NCI-H1930 (cell line): ENCODE data around the gene CAPS2.
"Not testable (repeated sequence)": the region's sequence is repeated elsewhere in the genome, so short reads cannot be mapped to it uniquely, and the experiment has no call there.

Experiments used
- DNase-seq, 2 experiments: peaks; one replicate each; lab custom pipeline; 2025; lab: John Stamatoyannopoulos, UW

Gene CAPS2

GRCh38 chr12:75329918-75330826 lies at the start of gene CAPS2:
Gene CAPS2 (minus strand): TSS chr12:75330324. CDS start chr12:75326498, 3,826 bp downstream.
- peak; percentile 59 to 73 for DNase-seq

GRCh38 chr12:75378354-75378753 lies 48.2 kb upstream of the CAPS2 start:
- no peak for DNase-seq

DNA sequence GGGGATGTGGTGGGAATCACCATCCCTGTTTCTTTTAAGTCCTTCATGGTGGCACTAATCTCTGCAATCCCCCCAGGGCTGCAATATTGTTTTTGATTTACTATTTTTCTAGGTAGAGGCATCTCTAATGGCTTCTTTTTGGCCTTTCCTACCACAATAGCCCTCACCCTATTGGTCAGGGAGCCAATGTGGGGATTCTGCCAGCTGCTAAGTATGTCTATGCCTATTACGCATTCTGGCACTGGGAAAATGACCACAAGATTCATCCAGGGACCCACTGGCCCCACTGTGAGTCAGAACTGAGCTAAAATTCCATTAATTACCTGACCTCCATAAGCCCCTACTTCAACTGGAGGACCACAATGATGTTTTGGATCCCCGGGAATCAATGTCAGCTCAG lies 44.8 kb upstream of the CAPS2 start:
- no peak for DNase-seq

- no peak for DNase-seq
These were observed 36.5 kb upstream of the CAPS2 start for GRCh38 chr12:75366629-75367028.

DNA sequence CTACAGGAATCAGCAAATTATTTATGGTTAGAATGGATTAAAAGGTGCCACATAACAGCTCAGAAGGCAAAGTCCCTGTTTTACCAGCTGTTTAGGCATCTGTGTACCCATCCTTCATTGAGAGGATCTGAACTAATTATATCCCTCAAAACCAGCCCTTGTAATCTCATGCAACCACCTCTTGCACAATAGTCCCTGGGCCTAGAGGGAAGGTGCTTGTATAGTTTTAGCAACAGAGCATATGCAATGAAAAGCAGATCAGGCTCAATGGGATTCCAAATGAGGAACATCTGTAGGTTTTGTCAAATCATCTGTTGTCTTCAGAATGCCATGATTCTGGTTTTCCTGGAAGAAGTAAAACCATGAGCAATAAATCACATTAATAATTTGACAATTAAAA lies 34.8 kb upstream of the CAPS2 start:
- no peak for DNase-seq

DNA sequence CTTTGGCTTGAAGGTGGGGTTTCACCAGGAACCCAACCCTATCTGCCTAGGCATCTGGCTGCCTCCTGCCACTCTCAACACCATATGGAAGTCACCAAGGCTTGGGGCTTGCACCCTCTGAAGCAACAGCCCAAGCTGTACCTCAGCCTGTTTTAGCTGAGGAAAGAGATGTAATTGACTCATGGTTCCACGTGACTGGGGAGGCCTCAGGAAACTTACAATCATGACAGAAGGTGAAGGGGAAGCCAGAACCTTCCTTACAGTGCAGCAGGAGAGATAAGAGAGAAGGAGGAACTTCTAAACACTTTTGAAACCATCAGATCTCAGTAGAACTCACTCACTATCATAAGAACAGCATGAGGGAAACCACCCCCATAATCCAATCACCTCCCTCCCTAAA lies 31.3 kb upstream of the CAPS2 start:
- DNase-seq = no peak

DNA sequence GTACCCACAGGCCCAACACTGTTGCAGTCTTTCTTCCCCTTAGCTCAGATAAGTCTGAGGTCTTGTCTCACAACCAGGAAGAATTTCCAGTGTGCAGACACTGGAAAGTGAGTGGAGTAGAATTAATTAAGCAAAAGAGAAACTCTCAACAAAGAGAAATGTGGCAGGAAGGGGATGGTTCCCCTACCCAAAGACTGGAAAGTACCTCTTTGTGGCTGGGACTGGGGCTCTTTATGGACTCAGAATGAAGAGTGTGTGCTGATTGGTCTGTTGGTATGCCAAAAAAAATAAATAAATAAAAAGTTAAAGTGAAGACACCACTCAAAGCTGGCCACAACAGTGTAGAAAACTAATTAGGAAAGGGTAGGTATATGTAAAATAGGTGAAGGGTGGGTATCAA lies 30.8 kb upstream of the CAPS2 start:
- DNase-seq = no peak

- no peak for DNase-seq
These were observed 23.9 kb upstream of the CAPS2 start for GRCh38 chr12:75354011-75354410.

GRCh38 chr12:75350413-75350812 lies 20.3 kb upstream of the CAPS2 start:
- no peak for DNase-seq

DNA sequence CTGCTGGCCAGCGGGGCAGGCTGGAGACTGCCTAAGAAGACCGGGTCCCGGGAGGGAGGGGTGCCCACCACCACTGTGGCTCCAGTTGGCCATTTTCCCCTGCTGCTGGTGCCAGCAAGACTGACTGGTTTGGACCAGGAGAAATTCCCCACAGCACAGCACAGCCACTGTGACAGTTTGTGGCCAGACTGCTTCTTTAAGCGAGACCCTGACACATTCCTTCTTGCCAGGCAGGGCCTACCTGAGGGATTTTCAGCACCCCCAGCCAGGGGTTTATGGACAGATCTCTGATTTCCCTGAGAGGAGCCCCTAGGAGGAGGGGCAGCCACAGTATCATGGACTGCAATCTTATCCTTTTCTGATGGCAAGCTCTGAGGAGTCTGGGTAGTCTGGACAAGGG lies 19.8 kb upstream of the CAPS2 start:
- DNase-seq = no peak

- not testable (repeated sequence) for DNase-seq
These were observed 16.1 kb upstream of the CAPS2 start for GRCh38 chr12:75346215-75346614.

DNA sequence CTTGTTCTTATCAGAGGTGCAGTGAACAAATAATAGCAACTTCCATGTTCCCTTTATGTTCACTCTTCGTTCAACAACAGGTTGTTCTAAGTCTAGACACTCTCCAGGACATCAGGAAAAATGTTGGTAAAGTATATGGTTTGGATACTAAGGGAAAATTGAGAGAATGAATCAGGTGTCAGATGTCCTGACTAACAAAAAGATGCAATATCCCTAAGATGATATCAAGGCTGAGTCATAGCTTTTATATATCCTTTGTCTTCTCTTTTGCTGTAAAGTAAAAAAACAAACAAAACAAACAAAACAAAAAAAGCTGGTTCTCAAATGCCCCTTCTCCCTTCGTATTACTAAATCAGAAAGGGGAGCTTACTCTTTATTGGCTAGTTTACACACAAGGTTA lies 15.4 kb upstream of the CAPS2 start:
- DNase-seq = no peak

DNA sequence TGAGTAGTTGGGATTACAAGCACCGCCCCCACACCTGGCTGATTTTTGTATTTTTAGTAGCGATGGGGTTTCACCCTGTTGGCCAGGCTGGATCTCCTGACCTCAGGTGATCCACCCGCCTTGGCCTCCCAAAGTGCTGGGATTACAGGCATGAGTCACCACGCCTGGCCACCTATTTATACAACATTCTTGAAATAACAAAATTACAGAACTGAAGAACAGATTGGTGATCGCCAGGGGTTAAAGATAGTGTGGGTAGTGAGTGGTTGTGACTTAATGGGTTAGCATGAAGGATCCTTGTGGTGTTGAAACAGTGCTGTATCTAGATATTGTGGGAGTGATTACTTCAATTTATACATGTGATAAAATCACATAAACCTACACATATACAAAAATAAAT lies 11.7 kb upstream of the CAPS2 start:
- DNase-seq = no peak

DNA sequence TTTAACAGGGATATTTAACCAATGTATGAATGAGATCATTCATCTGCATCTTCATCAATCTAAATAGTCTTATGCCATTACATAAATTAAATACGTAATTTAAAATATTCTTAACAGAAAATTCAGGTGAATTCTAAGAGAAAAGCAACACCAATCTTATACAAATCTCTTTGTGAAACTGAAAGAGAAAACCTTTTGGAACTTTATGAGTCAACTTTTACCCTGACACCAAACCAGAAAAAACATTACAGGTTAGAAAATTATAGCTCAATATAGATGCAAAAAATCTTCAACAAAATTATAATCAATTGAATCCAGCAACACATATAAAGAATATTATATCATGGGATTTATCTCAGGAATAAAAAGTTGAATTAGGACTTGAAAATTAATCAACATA lies 7.8 kb upstream of the CAPS2 start:
- no peak for DNase-seq

- DNase-seq = no peak
These were observed 4.4 kb upstream of the CAPS2 start, which contains the start of gene GLIPR1L1 for GRCh38 chr12:75334384-75335030. Gene GLIPR1L1 (plus strand): TSS chr12:75334670. CDS start chr12:75334729, 59 bp downstream.

GRCh38 chr12:75327642-75328041 lies 2.5 kb downstream of the CAPS2 start:
- no peak for DNase-seq

GRCh38 chr12:75323663-75324062 lies 6.5 kb downstream of the CAPS2 start:
- no peak for DNase-seq

GRCh38 chr12:75322464-75322863 lies 7.7 kb downstream of the CAPS2 start:
- no peak for DNase-seq

DNA sequence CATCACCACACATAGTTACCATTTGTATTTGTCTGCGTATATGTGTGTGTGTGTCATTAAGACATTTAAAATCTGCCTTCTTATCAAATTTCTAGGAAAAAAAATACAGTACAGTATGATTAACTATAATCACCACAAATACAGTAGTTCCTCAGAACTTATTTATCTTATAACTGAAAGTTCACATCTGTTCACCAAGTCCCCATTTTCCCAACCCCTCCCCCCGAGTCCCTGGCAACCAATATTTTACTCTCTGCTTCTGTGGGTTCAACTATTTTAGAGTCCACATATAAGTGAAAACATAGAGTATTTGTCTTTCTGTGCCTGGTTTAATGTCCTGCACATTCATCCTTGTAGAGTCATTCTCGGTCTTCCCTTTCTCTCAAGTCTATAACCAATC lies 12.3 kb downstream of the CAPS2 start:
- no peak for DNase-seq

DNA sequence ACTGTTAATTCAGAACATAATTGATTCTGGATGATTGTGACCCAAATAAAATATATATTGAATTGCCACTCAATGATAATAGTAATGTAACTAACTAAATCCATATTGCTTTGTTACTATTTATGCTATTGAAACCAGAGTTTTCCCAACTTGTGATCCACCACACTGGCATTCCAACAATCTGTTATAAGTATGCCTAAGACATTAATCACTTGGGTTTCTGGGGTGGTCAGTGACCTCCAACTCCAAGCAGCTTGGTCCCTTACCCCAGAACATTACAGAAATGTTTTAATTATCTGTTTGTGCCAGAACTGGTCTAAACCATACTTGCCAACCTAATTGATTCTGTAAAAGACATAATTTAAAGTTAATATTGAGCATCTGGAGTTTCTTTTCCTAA lies 14.6 kb downstream of the CAPS2 start:
- DNase-seq = no peak

- no peak for DNase-seq
These were observed 18.8 kb downstream of the CAPS2 start for GRCh38 chr12:75311369-75311768.

GRCh38 chr12:75308279-75308678 lies 21.8 kb downstream of the CAPS2 start:
- DNase-seq = no peak
